Measurements from ENCODE around the gene HOXC10. TPM values are rescaled to one million over a fixed set of nuclear protein-coding genes. Genes with fewer than 3 reads are reported as not detected.

The HOXC10 gene
- total and polyA plus RNA-seq, 10 of the 15 experiments (the other 5 are each of a cell fraction or from before 2014, with no cell fraction given): 0.59 TPM; not detected in 9

- H3K27me3 ChIP-seq (replicated peaks in 1 of 2; ENCODE audit: control insufficient read depth in 2 of 2, insufficient read depth in 2 of 2, low read length in 1 of 2): peaks cover 29 to 39% of the 10 kb centered on the region in 2 experiments
- H3K36me3 ChIP-seq (ENCODE audit: control insufficient read depth in 2 of 2, insufficient read depth in 2 of 2, low read length in 1 of 2): no peaks in the 10 kb centered on the region
- no peak overlapping the region for H2AFZ ChIP-seq (ENCODE audit: control insufficient read depth, low read depth, low read length)
- TF ChIP-seq ZNF592 (IDR thresholded peaks at IDR 0.05) (no peak), JUNB (IDR thresholded peaks at IDR 0.05) (no peak), TCF3 (IDR thresholded peaks at IDR 0.05; ENCODE audit: borderline replicate concordance, insufficient read depth, low read depth, low read length) (no peak), SIN3A (IDR thresholded peaks at IDR 0.05; ENCODE audit: low read depth, low read length) (no peak), NKRF (conservative IDR thresholded peaks at IDR 0.05) (no peak), CREM (IDR thresholded peaks at IDR 0.05; ENCODE audit: low read depth) (no peak), SUZ12 (IDR thresholded peaks at IDR 0.05; ENCODE audit: unreplicated experiment) (no peak), MTA2 (IDR thresholded peaks at IDR 0.05; ENCODE audit: low read depth) (no peak), POLR2AphosphoS2 (IDR thresholded peaks at IDR 0.05; ENCODE audit: low read depth, low read length) (no peak), SP1 (IDR thresholded peaks at IDR 0.05; ENCODE audit: low read depth, low read length) (no peak), USF2 (IDR thresholded peaks at IDR 0.05; ENCODE audit: borderline replicate concordance, low read depth, low read length) (no peak), TARDBP (IDR thresholded peaks at IDR 0.05; ENCODE audit: borderline replicate concordance) (no peak), SMAD1 (IDR thresholded peaks at IDR 0.05; ENCODE audit: low read depth, partially characterized antibody) (no peak)
- H3K4me3 ChIP-seq: no peak overlapping the region
- H3K79me2 ChIP-seq (ENCODE audit: control insufficient read depth, insufficient read depth, low read length): no peaks in the 10 kb centered on the region
- DNase-seq (ENCODE audit: low read depth, low spot score) (no peak), FAIRE-seq (no peak), ATAC-seq (no peak)
- ChIA-PET RAD21 (ENCODE audit: unreplicated experiment) (no interaction called here), SMC1A (ENCODE audit: uncharacterized antibody, unreplicated experiment) (no interaction called here), CTCF (no interaction called here), POLR2A (no interaction called here)
- in situ Hi-C loops (cut with MboI) (no loop called here), intact Hi-C loops (cut with micrococcal nuclease; ENCODE audit: unreplicated experiment) (no loop called here)
- H3K9me3 ChIP-seq (replicated peaks; ENCODE audit: control insufficient read depth, insufficient read depth, low read length): no peaks in the 10 kb centered on the region
- BruUV-seq (replicated peaks): no TSS peak
- H4K20me1 ChIP-seq (ENCODE audit: control insufficient read depth, insufficient read depth): no peaks in the 10 kb centered on the region
- H3K4me2 ChIP-seq (ENCODE audit: control insufficient read depth, insufficient read depth): no peak overlapping the region
- H3K4me1 ChIP-seq (ENCODE audit: control insufficient read depth, insufficient read depth, low read length): no peaks in the 10 kb centered on the region
- no peak overlapping the region for H3K9ac ChIP-seq (ENCODE audit: control insufficient read depth, insufficient read depth, low read length)
- H3K27ac ChIP-seq (ENCODE audit: control insufficient read depth, insufficient read depth): no peak overlapping the region
Observed at GRCh38 chr12:53947743-53948142, 37.2 kb upstream of the HOXC10 start.
